Peyer's patch (tissue), 4 donors: ENCODE measurements around the gene CC2D1B. TPM values are rescaled to one million over a fixed set of nuclear protein-coding genes. Genes with fewer than 3 reads are reported as not detected.

ENCODE experiments used
- DNase-seq, 3 donors: peaks; one replicate each; pipeline ENCODE4 v3.0.0-alpha.2; 2017 to 2019
- H3K27ac ChIP-seq, 4 donors: fragments of 200-600 bp; sonication (generic); one replicate each; pipeline ENCODE4 v1.5.1; 2016 to 2019
- H3K27me3 ChIP-seq, 2 donors: fragments of 200-600 bp; sonication (generic); one replicate each; pipeline ENCODE4 v1.5.1; 2019
- H3K36me3 ChIP-seq, 3 donors: fragments of 200-600 bp; sonication (generic); one replicate each; pipeline ENCODE4 v1.5.1; 2016 to 2019
- H3K4me1 ChIP-seq, 4 donors: fragments of 200-600 bp; sonication (generic); one replicate each; pipeline ENCODE4 v1.5.1; 2016 to 2019
- H3K4me3 ChIP-seq, 4 donors: fragments of 200-600 bp; sonication (generic); 1 replicate in 3 of 4; 2 replicates in 1 of 4; pipeline ENCODE4 v1.5.1; 2016 to 2019; ENCODE audit warnings: mild to moderate bottlenecking in 1 of 4
- H3K9me3 ChIP-seq, 4 donors: fragments of 200-600 bp; sonication (generic); one replicate each; pipeline ENCODE4 v1.5.1; 2016 to 2019; ENCODE audit warnings: mild to moderate bottlenecking in 1 of 4
- POLR2A ChIP-seq, 2 donors: fragments of 450-650 bp; IDR thresholded peaks; one replicate each; pipeline ENCODE4 v1.5.1; 2017; ENCODE audit warnings: antibody characterized with exemption in 2 of 2, mild to moderate bottlenecking in 2 of 2, moderate library complexity in 2 of 2
- total RNA-seq, 4 donors: library from RNA; depleted of rRNA; stranded (reverse); fragments of >200 nt; gene quantifications; one replicate each; pipeline ENCODE4 v1.1.0, GENCODE V29; 2016
- TF ChIP-seq, protein P1 (sequence below), 6 experiments: fragments of 450-650 bp in 4 of 6; fragments of 200-600 bp in 2 of 6; sonication (generic) in 1 of 6; IDR thresholded peaks; one replicate each; pipeline ENCODE4 v1.5.1; 2017 to 2019; ENCODE audit warnings: antibody characterized with exemption in 6 of 6, mild to moderate bottlenecking in 3 of 6, moderate library complexity in 1 of 6

The CC2D1B gene
- total RNA-seq, 4 donors from 2014 or later: 48.4 to 61.2 (median 52.2) TPM

DNA sequence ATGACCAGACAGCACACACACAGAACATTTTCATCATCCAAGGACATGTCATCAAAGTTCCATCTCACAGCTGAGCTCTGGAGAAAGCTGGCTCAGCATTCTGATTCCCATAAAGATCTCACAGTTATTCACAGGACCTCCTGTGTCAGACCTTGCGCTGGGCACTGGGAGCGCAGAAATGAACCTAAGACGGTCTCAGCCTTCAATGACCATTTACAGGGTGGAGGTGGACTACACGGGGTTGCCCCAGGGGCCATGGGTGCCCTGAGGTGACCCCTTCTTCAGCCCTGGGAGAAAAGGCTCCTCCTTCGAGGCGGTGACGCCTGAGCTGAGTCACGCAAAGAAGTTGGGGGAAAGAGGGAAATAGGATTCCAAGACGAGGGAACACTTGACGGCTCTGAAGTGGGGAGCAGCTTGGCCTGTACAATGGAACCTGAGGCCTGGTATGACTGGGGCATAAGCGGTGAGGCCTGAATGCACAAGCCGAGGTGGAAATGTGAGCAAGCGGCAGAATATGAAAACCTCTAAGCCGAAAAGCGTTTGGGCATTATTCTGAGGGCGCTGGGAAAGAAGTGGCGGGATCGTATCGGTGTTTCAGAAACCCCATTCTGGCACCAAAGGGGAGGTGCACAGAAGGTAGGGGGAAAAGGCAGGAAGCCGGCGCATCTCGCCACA is 797 bp downstream of the CC2D1B start:
- DNase-seq: peak in 2 of 3 donors; percentile 61 to 72
- H3K9me3 ChIP-seq: no peaks in the 10 kb centered on the region
- peak overlapping the region; percentile 91 to 93 (median 91) for H3K4me3 ChIP-seq
- no peak for TF ChIP-seq POLR2A (IDR thresholded peaks at IDR 0.05)
- TF ChIP-seq, protein P1, sequence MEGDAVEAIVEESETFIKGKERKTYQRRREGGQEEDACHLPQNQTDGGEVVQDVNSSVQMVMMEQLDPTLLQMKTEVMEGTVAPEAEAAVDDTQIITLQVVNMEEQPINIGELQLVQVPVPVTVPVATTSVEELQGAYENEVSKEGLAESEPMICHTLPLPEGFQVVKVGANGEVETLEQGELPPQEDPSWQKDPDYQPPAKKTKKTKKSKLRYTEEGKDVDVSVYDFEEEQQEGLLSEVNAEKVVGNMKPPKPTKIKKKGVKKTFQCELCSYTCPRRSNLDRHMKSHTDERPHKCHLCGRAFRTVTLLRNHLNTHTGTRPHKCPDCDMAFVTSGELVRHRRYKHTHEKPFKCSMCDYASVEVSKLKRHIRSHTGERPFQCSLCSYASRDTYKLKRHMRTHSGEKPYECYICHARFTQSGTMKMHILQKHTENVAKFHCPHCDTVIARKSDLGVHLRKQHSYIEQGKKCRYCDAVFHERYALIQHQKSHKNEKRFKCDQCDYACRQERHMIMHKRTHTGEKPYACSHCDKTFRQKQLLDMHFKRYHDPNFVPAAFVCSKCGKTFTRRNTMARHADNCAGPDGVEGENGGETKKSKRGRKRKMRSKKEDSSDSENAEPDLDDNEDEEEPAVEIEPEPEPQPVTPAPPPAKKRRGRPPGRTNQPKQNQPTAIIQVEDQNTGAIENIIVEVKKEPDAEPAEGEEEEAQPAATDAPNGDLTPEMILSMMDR (IDR thresholded peaks at IDR 0.05): no peak
- H3K27me3 ChIP-seq: no peaks in the 10 kb centered on the region
- peak overlapping the region; percentile 94 to 99 (median 96) for H3K27ac ChIP-seq
- H3K4me1 ChIP-seq: peaks cover 3 to 13% (median 8%) of the 10 kb centered on the region in 4 donors
- H3K36me3 ChIP-seq: peaks cover 0 to 28% (median 0%) of the 10 kb centered on the region in 3 donors

DNA sequence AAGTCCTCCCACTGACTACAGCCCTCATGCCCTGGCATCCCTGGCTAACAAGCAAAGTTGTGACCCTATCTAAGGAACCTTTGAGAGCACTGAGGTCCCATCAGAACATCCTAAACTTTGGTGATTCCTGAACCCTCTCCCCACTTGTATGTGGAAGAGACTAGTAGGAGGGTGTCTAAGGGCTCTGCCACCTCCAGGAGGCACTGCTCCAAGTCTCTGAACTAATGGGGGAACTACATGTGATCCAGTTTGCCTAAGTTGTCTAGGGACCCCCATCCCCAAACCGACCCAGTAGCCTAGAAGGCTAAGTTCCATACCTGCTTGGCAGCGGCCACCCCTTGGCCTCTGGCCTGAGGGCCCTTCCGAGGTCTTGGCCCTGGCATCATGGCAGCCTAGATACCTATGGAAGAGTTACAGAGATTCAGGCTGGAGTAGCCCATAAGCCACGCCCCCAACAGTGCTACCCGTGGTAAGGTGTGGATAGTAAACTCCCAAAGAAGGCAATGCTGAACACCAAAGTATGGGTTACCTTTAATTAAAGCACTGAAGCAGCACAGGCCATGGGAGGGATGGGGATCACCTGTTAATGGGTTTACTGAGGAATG is 1.7 kb downstream of the CC2D1B start:
- TF ChIP-seq, protein P1 (IDR thresholded peaks at IDR 0.05): no peak
- no peak for TF ChIP-seq POLR2A (IDR thresholded peaks at IDR 0.05)
- H3K4me3 ChIP-seq: peak overlapping the region in 1 of 4 donors; percentile 93
- H3K9me3 ChIP-seq: no peaks in the 10 kb centered on the region
- peaks cover 0 to 37% (median 0%) of the 10 kb centered on the region in 3 donors for H3K36me3 ChIP-seq
- DNase-seq: peak in 1 of 3 donors; percentile 50
- H3K4me1 ChIP-seq: peaks cover 3 to 13% (median 8%) of the 10 kb centered on the region in 4 donors
- H3K27ac ChIP-seq: no peak overlapping the region
- H3K27me3 ChIP-seq: no peaks in the 10 kb centered on the region

DNA sequence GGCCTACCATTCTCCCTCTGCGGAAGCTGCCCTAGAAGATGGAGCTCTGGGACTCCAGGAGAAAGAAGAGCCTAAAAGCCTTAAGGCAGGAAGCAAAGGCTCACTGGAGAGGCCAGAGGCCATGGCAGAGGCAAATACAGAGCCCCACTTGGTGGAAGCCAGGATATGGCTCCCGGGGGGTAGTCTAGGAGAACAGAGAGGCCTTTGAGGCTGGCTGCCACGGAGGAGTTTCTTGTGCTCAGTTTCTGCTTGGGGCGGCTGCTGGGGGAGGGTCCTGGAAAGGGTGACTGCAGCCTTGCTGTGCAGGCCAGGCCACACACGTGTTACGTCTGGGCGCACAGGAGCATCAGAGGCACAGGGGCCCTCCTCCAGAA is 5.4 kb downstream of the CC2D1B start:
- H3K27ac ChIP-seq: no peak overlapping the region
- TF ChIP-seq, protein P1 (IDR thresholded peaks at IDR 0.05): no peak
- no peak for TF ChIP-seq POLR2A (IDR thresholded peaks at IDR 0.05)
- H3K4me1 ChIP-seq: peaks cover 0 to 13% (median 6%) of the 10 kb centered on the region in 4 donors
- no peak overlapping the region for H3K4me3 ChIP-seq
- no peak for DNase-seq
- no peaks in the 10 kb centered on the region for H3K27me3 ChIP-seq
- H3K9me3 ChIP-seq: no peaks in the 10 kb centered on the region
- H3K36me3 ChIP-seq: peaks cover 0 to 74% (median 5%) of the 10 kb centered on the region in 3 donors

DNA sequence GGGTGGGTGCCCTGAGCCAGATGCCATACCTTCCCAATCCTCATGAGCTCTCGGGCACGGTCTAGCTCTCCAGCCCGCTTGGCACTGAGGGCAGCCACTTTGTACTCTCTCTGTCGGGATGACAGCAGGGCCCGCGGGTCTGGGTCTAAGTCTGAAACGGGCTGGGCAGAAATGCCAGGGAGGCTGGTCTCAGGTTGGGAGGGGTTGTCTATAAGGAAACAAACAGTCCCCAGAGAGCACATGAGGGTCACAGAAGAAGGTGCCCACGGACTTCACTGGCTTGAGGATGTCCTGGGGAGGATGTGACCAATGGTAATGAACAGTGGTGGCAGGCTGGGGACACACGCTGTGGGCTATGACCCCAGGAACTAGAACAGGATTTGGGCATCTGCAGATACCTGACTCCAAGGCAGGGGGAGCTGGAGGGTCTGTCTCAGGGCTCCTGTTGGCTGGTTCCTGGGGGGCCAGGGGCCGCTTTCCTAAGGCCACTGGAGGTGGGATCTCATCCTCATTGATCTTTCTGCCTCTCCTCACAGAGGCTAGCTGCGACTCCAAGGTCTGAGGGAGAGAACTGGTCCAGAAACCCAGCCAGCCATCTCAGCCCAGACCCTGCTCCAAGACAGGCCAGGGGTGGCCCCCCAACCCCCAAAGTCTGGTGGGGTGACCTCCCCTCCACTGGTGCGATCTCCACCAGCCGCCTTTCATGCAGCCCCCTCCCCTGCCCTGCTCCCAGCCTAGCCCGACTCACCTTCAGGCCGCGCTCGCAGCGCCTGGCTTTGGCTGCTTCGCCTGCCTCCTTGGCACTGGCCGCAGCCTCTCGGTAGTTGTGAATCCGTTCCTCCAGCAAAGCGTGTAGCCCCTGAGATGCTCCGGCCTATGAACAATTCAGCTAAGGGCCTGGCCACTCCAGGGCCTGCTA is 6.1 kb downstream of the CC2D1B start:
- TF ChIP-seq, protein P1 (IDR thresholded peaks at IDR 0.05): no peak
- no peak for TF ChIP-seq POLR2A (IDR thresholded peaks at IDR 0.05)
- Histone ChIP-seq H3K36me3 (peaks cover 0 to 81% (median 5%) of the 10 kb centered on the region in 3 donors), H3K27me3 (no peaks in the 10 kb centered on the region), H3K4me3 (no peak overlapping the region), H3K4me1 (peaks cover 0 to 10% (median 3%) of the 10 kb centered on the region in 4 donors), H3K27ac (no peak overlapping the region), H3K9me3 (no peaks in the 10 kb centered on the region)
- no peak for DNase-seq

DNA sequence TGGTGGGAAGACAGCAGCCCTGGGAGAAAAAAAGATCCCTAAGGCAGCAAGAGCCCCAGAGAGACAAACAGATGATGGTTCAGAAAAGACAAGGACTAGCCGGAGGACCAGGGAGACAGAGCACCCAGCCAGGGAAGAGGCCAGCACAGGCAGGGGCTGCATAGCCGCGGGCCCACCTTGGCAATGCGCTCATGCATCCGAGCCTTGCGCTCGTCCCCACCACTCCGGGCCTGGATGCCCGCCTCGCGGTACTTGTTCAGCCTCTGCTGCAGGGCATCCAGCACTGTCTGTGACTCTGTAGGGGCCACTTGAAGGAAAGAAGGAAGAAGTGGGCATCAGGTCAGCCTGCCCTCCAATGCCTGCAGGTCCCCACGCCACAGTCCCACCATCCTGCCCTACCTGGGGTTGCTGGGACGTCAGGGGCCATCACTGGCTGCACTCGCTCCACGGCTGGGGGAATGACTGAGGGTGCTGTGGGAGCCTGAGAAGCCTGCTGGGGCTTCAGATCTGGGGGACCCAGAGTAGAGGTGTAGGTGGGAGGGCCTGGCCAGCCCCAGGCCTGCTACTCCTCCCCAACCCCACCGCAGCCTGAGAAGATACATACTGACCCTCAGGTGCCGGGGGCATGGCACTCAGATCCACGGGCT is 7.0 kb downstream of the CC2D1B start:
- no peak overlapping the region for H3K4me3 ChIP-seq
- no peaks in the 10 kb centered on the region for H3K9me3 ChIP-seq
- no peak for DNase-seq
- H3K36me3 ChIP-seq: peaks cover 0 to 90% (median 5%) of the 10 kb centered on the region in 3 donors
- H3K4me1 ChIP-seq: peaks cover 0 to under 1% (median 0%) of the 10 kb centered on the region in 4 donors
- H3K27ac ChIP-seq: no peak overlapping the region
- no peaks in the 10 kb centered on the region for H3K27me3 ChIP-seq
- TF ChIP-seq, protein P1 (IDR thresholded peaks at IDR 0.05): no peak
- TF ChIP-seq POLR2A (IDR thresholded peaks at IDR 0.05): no peak
